Esophagus squamous epithelium (tissue), 5 donors: ENCODE data around the gene NCKAP5. TPM values are rescaled to one million over a fixed set of nuclear protein-coding genes. Genes with fewer than 3 reads are reported as not detected.

Experiments used
- DNase-seq: peaks from one replicate; lab custom pipeline; 2025; lab: John Stamatoyannopoulos, UW
- H3K27ac ChIP-seq, 4 donors: fragments of 200-600 bp; sonication (generic); one replicate each; pipeline ENCODE4 v1.5.1; 2016 to 2019; ENCODE audit warnings: mild to moderate bottlenecking in 1 of 4
- H3K27me3 ChIP-seq, 4 donors: fragments of 200-600 bp; sonication (generic); 1 replicate in 3 of 4; 2 replicates in 1 of 4; pipeline versions ENCODE4 v1.5.1 to v1.6.0; 2017 to 2021; ENCODE audit warnings: antibody characterized with exemption in 1 of 4
- H3K36me3 ChIP-seq, 3 donors: fragments of 200-600 bp; sonication (generic); one replicate each; pipeline ENCODE4 v1.5.1; 2016 to 2019
- H3K4me1 ChIP-seq, 3 donors: fragments of 200-600 bp; sonication (generic); one replicate each; pipeline ENCODE4 v1.5.1; 2017 to 2019
- H3K4me3 ChIP-seq, 4 donors: fragments of 200-600 bp; sonication (generic); 1 replicate in 3 of 4; 2 replicates in 1 of 4; pipeline ENCODE4 v1.5.1; 2016 to 2019; ENCODE audit warnings: mild to moderate bottlenecking in 2 of 4, moderate library complexity in 1 of 4
- H3K9me3 ChIP-seq, 3 donors: fragments of 200-600 bp; sonication (generic); one replicate each; pipeline ENCODE4 v1.5.1; 2016 to 2019
- CTCF ChIP-seq, 6 experiments: fragments of 450-650 bp in 4 of 6; fragments of 200-600 bp in 2 of 6; sonication (generic) in 2 of 6; IDR thresholded peaks; one replicate each; pipeline ENCODE4 v1.5.1; 2016 to 2019; ENCODE audit warnings: antibody characterized with exemption in 6 of 6, mild to moderate bottlenecking in 4 of 6, moderate library complexity in 4 of 6
- POLR2A ChIP-seq, 4 donors: fragments of 450-650 bp; IDR thresholded peaks; one replicate each; pipeline ENCODE4 v1.6.1; 2017; ENCODE audit warnings: antibody characterized with exemption in 4 of 4, mild to moderate bottlenecking in 4 of 4, moderate library complexity in 3 of 4
- WGBS, 2 donors: methylation state at CpG; one replicate each; pipeline ENCODE4 v1.1.5; 2018; 5-methylcytosine and 5-hydroxymethylcytosine counted together
- intact Hi-C: fragments of 100-400 bp; cut with DNase I; formaldehyde crosslinking; loops from one replicate; pipeline ENCODE4 v1.15.0; 2022
- total RNA-seq, 4 donors: library from RNA; depleted of rRNA; stranded (reverse); fragments of >200 nt; gene quantifications; one replicate each; pipeline ENCODE4 v1.1.0, GENCODE V29; 2016
- donor health status: DM: yes; HTN: yes; CAD: no.

NCKAP5 gene
- total RNA-seq, 4 donors from 2014 or later, result 4.5 to 6.9 (median 5.3) TPM

- Histone ChIP-seq H3K36me3 (no peaks in the 10 kb centered on the region), H3K27me3 (no peaks in the 10 kb centered on the region), H3K27ac (no peak overlapping the region), H3K9me3 (no peaks in the 10 kb centered on the region), H3K4me1 (no peaks in the 10 kb centered on the region), H3K4me3 (no peak overlapping the region)
- WGBS, 2 donors, result 78 to 79% methylated on average over 2 of the region's 2 CpGs
- intact Hi-C loops, result no loop called here
- TF ChIP-seq POLR2A (IDR thresholded peaks at IDR 0.05) (no peak), CTCF (IDR thresholded peaks at IDR 0.05) (no peak)
- DNase-seq, result no peak
Measured at GRCh38 chr2:132958887-132959286, 609.4 kb downstream of the NCKAP5 start.

- no peak for TF ChIP-seq POLR2A (IDR thresholded peaks at IDR 0.05)
- no peak for TF ChIP-seq CTCF (IDR thresholded peaks at IDR 0.05)
- Histone ChIP-seq H3K9me3 (no peaks in the 10 kb centered on the region), H3K4me3 (no peak overlapping the region), H3K27me3 (no peaks in the 10 kb centered on the region), H3K4me1 (no peaks in the 10 kb centered on the region), H3K27ac (no peak overlapping the region), H3K36me3 (no peaks in the 10 kb centered on the region)
- intact Hi-C loops, result no loop called here
- no peak for DNase-seq
- 76 to 84% methylated on average over 6 of the region's 6 CpGs for WGBS, 2 donors
Measured at GRCh38 chr2:132955871-132956615, 612.2 kb downstream of the NCKAP5 start.

GRCh38 chr2:132953771-132954170, 614.5 kb downstream of the NCKAP5 start:
- no peak for DNase-seq

GRCh38 chr2:132951008-132951714, 617.1 kb downstream of the NCKAP5 start:
- WGBS, 2 donors, result 61 to 68% methylated on average over 8 of the region's 8 CpGs
- no peak overlapping the region for H3K4me3 ChIP-seq
- TF ChIP-seq POLR2A (IDR thresholded peaks at IDR 0.05) (no peak), CTCF (IDR thresholded peaks at IDR 0.05) (no peak)
- intact Hi-C loops, result no loop called here
- no peak overlapping the region for H3K27ac ChIP-seq
- no peaks in the 10 kb centered on the region for H3K27me3 ChIP-seq
- no peak for DNase-seq
- no peaks in the 10 kb centered on the region for H3K9me3 ChIP-seq
- no peaks in the 10 kb centered on the region for H3K36me3 ChIP-seq
- no peaks in the 10 kb centered on the region for H3K4me1 ChIP-seq

More at GRCh38 chr2:132953771-132954170, 614.5 kb downstream of the NCKAP5 start:
- TF ChIP-seq POLR2A (IDR thresholded peaks at IDR 0.05) (no peak), CTCF (IDR thresholded peaks at IDR 0.05) (no peak)
- intact Hi-C loops, result no loop called here
- 54 to 100% methylated on average over 1 of the region's 1 CpG for WGBS, 2 donors
- Histone ChIP-seq H3K9me3 (no peaks in the 10 kb centered on the region), H3K27ac (no peak overlapping the region), H3K4me3 (no peak overlapping the region), H3K27me3 (no peaks in the 10 kb centered on the region), H3K36me3 (no peaks in the 10 kb centered on the region), H3K4me1 (no peaks in the 10 kb centered on the region)

GRCh38 chr2:132949108-132949507, 619.2 kb downstream of the NCKAP5 start:
- H3K4me3 ChIP-seq, result no peak overlapping the region
- no peaks in the 10 kb centered on the region for H3K27me3 ChIP-seq
- H3K9me3 ChIP-seq, result no peaks in the 10 kb centered on the region
- WGBS, 2 donors, result 78 to 80% methylated on average over 3 of the region's 3 CpGs
- H3K27ac ChIP-seq, result no peak overlapping the region
- intact Hi-C loops, result no loop called here
- no peak for DNase-seq
- no peaks in the 10 kb centered on the region for H3K4me1 ChIP-seq
- H3K36me3 ChIP-seq, result no peaks in the 10 kb centered on the region
- TF ChIP-seq POLR2A (IDR thresholded peaks at IDR 0.05) (no peak), CTCF (IDR thresholded peaks at IDR 0.05) (no peak)
